Kidney tubule cell (primary cell): ENCODE data around the gene FGD5.

Source experiments
- DNase-seq: peaks from one replicate; pipeline ENCODE4 v3.0.0-alpha.2; 2018; ENCODE audit warnings: low spot score

The FGD5 gene

DNA sequence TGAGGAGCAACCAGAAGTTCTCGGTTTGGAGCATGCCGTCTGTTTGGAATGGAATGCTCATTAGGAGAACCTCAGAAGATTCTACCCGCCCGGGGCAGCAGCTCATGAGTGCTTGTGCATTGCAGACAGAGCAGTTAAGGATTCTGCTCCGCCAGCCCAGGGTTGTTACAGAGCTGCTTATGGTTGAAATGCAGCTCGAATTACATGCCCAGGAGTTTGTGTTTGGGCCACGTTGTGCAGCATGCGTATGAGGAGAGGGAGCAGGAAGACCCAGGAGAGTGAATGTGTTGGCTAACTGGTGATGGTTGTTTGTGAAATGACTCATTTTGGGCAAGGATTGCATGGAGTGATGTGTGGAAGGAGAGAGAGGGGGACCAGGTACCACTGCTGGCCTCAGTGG, 9.0 kb downstream of the FGD5 start:
- no peak for DNase-seq

DNA sequence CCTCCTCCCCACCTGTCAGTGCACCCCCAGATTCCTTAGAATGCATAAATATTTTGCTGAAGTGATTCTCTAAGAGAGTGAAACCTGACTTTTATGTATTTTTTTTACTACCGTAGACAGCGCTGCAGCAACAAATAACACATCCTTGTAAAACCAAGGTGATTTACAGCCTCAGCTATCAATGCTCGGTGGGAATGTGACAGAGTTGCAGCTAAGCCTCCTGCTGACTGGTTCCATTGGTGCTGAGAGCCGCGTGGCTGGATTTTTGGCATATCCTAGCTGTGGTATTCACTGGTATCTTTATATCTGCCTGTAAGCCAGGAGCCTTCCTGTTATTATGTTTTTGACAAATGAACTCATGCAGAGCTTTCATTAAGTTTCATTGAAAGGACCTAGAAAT, 11.0 kb downstream of the FGD5 start:
- no peak for DNase-seq

DNA sequence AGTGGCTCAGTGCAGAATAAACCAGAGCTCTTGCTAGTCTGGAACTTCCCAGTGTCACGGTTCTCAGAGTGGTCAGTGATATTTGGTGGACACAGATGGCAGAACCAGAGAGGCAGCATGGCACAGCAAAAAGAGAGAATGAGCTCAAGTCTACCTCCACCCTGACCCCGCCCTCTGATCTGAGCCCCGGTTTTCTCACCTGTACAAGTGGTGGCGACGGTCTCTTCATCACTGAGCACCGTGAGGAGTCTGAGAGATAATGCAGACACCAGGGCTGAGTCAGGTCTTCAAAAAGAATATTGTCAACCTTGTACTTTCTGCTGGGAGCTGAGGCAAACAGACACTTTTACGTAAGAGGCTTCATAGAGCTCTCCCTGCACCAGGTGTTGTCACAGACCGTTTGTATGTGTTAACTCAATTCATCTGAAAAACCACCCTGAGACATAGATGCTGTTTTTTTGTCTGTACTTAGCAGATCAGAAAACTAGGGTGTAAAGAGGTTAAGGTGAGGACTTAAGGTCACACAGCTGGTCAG, 13.2 kb downstream of the FGD5 start:
- no peak for DNase-seq

DNA sequence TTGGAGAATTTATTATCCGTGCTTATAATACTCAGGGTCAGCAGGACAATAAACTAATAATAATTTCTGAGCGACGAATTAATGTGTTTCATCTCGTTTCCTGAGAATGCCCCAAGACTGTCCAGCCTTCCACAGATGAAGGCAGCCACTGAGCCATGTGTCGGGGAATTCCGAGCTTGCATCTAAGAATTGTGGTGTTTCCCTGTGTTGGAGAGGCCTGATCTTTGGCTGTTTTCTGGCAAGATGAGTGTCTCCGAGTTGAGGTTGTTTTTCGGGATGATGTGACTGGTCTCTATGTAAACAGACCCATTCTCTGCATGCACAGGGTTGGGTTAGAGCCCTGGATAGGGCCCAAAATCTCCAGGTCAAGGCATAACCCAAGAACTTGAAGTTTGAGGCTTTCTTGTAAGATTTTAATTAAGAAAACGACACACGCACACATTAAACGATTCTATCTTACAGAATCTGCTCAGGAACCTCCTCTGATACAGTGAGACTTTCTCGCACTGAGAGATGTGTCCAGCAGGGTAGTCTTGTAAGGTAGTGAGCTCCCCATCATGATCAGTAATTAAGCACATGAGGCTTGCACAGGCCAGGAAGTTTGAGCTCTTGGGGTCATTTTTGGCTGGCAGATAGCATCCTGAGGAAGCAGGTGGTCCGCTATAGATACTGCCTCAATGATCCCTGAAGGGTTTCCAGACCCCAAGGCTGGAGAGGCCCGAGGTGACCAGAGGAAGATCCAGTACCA, 14.4 kb downstream of the FGD5 start:
- no peak for DNase-seq

DNA sequence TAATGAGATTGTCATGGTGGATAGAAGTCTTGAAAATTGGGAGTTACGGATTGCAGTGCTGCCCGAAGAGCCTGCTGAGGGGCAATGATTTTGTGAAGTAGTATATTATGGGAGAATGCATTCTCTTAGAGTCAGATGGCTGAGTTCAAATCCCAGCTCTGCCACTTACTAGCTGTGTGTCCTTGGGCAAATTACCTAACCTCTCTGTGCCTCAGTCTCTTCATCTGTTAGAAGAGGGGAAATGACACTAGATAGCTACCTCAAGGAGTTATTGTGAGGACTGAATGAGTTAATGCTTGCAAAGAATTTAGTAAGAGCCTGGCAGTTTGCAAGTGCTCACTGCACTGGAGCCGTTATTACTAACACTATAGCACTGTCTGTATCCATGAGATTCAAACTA, 15.4 kb downstream of the FGD5 start:
- DNase-seq: no peak

DNA sequence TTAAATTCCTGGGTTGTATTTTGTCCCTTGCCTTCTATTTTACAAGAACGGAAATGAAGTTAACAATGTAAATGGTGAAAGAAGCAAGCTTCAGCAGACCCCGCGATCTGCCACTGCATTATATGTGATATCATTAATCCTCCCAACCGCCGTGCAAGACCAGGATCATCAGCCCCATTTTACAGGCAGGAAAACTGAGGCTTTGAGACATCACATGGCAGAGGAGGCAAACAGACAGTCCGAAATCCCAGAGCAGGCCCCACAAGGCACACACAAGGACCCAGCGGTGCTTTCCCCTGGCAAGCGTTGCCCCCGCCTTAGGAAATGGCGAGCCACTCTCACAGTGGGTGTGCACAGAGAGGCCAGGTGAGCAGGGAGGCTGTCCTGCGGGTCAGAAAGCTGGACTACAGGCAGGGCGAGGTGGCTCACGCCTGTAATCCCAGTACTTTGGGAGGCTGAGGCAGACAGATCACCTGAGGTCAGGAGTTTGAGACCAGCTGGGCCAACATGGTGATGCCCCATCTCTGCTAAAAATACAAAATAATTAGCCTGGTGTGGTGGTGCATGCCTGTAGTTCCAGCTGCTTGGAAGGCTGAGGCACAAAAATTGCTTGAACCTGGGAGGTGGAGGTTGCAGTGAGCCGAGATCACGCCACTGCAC, 16.2 kb downstream of the FGD5 start:
- DNase-seq: no peak

DNA sequence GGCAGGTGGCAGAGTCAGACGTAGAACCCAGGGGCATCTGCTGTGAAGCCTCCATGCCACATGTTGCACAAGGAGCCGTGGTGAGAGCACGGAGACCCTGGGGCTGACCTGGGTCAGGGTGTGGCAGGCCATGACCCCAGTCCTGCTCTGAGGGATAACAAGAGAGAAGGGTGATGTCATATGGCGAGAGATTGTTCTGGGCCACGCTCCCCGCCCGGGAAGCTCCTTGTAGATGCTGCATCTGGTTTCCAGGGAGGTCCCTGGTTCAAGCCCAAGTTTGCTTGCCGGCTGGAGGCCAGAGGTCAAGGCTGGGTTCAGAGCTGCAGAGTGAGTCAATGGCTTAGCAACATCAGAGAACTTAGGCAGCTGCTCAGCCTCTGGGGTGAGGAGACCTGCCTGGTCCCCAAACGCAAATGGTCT, 17.3 kb downstream of the FGD5 start:
- no peak for DNase-seq

DNA sequence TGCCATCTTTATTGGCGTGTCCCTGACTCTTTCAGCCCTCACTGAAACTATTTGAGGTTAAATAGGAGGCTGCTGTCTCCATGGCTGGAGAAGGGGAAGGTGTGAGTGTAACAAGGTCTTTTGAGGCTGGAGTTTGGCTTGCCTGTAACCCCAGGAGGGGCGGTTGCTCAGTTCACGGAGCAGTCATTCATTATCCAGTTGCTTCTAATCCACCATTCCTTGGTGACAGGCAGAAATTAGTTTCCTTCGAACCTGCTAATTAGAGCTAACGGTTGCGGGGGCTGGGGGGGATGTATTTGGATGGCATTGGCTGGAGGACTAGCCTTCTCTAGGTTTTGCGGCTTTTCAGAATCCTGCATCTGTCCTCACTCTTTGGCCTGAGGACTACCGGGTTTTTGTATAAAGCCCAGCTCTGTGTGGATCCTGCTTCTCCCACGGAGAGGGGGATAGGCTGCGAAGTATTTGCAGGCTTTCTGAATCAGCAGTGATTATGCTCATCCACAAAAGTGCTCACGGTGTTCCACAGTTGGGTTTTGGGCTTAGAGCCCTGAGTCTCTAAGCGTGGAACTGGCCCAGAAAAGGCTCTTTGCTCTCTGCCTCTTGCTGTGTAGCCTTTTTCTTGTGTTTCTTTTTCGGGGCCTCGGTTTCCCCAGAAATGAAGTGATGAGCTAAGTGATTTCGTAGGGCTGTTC, 18.6 kb downstream of the FGD5 start:
- no peak for DNase-seq

DNA sequence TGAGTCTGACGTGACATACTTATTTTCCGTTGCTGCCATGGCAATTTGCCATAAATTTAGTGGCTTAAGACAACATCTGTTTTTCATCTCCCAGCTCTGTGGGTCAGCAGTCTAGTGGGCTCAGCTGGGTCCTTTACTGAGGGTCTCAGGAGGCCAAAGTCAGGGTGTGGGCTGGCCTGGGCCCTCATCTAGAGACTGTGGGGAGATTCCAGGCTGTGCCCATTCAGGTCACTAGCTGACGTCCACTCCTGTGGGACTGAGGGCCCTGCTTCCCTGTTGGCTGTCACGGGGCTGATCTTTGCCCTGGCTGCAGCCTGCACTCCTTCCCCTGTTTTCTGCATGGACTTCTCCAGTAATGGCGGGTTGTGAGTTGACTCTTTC, 19.1 kb downstream of the FGD5 start:
- no peak for DNase-seq

DNA sequence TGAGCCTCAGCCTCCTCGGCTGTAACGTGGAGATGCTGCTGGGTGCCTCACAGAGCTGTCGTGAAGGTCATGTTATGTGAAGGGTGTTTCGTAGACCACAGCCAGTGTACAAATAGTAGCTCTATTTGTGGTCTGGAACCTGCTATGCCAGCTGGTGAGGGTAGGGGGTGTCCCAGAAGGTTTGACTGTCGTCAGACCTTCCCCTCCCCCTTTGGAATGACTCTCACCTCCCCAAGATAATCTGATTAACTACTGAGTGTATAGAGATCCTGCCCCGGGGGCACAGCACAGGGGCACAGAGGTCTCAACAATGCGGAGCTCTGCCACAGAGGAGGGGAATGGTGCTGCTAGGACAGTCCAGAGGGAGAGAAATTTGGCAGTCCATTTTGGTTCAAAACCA, 20.5 kb downstream of the FGD5 start:
- no peak for DNase-seq

DNA sequence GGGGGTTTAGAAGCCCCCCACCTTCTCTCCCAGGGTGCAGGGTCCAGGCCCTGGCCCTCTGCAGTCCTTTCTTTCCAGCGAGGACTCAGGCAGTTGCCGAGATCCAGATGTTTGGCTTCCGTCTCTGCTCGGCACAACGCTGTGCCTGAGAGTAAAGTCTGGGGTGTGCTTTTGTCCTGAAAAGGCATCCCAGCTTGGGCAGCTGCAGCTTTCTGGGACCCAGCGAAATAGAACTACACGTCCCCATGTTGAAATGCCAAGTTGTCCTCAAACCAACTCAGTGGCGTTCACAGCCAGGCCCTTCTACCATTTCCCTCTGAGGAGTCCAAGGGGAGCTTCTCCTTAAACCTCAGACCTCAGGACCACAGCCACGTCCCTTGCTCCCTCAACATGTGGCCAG, 23.1 kb downstream of the FGD5 start:
- no peak for DNase-seq

DNA sequence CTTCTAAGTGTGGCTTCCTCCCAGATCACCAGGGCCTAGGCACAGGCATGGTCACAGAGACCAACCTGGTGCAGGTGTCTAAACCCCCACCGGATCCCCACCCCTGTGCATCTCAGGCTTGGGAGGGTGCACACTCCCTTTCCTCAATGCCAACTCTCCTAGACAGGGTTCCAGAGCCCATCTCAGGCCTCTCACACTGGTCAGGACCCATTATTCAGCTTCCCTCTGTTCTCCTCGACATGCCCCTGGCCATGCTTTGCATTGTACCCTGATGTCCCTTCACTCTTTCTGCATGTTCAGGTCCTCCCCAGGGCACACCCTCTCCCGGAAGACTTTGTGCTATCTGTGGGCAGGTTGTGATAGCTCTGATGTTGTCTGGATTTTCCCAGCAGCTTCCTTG, 23.5 kb downstream of the FGD5 start:
- DNase-seq: no peak

DNA sequence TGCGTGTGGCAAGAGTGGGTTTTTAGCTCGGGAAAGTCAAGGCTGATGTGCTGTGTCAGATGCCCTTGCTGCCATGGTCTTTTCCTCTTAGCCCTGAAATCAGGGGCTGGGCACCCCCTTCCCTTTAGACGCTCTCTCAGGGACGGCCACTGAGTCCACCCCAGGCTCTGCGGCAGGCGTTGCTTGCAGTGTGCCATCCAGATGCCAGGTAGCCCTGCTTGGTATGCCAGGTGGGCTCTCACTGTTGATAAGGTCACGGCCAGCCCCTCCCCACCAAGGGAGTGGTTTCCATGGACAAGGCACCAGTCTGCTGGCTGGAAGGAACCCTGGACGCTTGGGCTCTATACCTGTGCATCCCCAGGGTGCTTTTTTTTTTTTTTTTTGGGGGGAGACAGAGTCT, 24.6 kb downstream of the FGD5 start:
- no peak for DNase-seq

DNA sequence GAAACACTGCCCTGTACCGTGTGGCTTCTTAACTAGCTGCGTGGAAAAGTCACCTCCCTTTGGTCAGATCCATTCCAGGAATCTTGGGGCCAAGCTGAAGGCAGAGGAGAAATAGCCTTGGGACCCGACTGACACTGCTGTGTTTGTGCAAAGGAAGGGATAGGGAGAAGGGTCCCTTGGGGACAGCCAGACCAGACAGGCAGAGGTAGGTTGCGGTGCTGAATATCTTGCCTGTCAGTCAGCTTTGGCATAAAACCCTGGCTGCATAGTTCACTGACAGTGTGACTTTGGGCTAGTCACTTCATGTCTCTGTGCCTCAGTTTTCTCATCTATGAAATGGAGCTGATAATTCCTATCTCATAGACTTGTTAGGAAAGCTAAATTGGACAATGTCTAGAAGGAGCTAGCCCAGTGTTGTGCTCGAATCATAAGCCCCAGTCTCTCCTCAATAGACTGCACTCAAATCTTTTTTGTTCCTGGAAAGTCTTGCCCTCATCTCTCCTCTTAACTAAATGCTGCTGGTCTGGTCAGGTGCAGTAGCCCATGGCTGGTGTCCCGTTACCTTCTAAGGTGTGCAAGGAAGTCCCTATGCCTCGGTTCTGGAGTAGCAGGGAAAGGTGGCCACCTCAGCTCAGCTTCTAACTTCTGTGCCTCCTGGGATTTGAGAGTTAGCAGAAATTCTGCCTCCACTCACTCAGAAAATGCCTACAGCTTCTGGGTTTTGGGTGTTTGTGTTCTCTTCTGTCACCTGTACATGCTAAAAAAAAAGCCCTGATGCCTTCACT, 25.8 kb downstream of the FGD5 start:
- no peak for DNase-seq

DNA sequence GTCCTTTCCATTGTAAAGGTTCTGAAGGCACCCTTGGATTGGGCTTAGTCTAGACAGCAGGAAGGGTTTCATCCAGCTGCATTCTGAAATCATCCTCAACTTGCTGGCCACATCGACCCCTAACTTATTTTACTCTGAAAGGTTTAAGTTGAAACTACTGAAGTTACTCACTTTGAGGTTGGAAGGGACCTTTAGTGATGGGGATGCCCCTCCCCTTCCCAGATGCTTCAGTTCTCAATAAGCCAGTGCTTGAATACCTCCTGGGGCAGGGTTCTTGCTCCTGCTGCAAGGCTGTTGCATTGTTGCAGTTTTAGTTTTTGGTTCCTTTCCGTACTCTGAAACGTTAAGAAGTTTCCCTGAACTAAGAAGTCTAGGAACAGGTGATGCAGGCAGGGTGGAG, 26.4 kb downstream of the FGD5 start:
- no peak for DNase-seq

DNA sequence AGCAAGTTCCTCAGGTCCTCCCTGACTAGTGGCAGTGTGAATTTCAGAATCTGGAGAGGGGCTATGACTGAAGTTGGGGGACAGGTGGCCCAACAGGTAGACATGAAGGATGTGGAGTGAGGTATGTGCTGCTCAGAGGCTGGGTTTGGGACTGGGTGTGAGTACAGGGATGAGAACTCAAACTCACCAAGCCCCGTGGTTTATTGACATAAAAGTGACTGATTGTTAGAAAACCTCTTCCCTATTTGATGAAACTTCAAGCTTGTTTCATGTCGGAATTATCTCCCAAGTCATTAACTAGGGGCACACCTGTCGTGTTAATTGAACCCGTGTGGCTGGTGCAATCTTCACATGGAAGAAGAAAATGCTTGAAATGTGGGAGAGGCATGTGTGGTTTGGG, 27.1 kb downstream of the FGD5 start:
- DNase-seq: no peak

DNA sequence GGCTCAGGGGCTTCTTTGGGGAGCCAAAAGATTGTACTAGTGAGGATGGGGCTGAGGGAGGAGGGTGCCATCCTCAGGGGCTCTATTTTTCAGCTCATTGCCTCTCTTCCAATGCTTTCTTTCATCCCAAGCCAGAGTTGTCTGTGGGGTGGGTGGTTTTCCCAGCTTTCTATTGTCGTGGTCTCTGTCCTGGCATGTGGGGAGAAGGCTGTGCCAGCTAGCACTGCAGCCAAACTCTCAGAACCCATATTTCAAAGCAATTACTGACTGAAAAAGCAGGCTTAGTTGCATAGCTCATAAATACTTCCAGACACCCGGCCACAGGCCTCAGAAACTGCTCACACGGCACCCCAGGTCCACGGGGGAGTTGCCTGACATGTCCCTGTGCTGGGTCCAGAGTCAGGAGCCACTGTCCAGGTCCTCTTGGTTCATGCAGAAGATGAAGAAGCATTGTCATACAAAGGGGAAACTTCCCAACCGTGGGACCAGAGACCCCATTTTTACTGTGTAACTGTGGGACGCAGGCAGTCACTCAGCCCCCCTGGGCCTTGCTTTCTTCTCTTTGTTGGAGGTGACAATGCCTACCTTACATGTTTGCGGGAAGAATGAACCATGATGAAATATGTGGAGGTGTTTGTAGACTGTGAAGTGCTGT, 27.6 kb downstream of the FGD5 start:
- DNase-seq: no peak

DNA sequence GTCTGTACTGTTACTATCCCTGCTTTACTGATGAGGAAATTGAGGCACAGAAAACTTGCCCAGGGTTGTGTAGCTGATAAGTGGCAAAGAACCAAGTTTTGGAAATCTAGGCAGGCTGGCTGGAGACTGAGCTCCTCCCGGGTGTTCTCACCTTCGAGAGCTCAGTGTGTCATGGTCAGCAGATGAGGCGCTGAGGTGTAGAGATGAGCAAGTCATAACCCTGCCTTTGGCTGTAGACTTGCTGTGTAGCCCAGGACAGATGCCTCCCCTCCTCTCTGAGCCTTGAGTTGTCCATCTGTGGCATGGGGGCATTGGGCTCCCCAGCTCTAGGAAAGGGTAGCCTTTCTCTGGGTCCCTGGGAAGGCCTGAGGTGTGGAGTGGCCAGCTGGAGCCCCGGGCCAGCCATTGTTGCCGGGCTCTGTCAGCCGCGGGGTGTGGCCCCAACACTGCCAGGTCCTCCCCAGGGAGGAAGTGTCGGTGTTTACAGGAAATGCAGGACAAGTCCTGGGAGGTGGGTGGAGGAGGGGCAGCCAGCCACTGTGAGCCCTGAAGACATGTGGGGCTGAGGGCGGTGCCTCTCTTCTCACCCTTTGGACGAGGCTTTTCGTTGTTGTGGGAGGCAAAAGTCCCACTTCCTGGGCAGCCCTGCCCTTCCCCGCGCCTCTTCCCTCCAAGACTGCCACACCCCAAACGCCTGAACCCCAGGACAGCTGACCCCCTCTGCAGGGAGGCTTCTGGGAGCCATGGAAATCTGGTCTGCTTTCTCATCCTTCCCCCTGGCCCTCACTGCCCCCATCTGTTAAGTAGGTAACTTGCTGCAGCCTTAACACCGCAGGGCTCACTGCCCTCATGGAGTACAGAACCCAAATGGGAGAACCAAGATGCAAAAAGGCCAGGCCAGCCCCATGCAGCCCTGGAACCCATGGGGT, 29.1 kb downstream of the FGD5 start:
- DNase-seq: peak; percentile 66

DNA sequence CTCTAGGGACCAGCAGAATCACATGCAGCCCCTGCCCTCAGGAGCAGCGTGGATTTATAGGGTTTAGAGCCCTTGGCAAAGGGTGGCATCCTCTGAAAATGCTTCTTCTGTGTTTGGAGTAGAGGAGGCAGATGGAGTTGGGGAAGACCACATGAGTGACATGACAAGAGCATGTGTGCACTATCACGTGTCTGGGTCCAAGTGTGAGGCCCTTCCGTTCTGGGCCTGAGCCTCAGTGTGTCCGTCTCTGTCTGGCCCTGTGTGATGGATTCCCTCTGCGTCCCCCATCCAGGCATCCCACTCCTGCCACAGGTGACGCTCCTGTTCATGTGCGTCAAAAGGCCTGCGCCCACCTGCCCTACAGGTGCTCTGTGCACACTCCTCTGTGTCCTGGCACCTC, 30.1 kb downstream of the FGD5 start:
- DNase-seq: no peak

DNA sequence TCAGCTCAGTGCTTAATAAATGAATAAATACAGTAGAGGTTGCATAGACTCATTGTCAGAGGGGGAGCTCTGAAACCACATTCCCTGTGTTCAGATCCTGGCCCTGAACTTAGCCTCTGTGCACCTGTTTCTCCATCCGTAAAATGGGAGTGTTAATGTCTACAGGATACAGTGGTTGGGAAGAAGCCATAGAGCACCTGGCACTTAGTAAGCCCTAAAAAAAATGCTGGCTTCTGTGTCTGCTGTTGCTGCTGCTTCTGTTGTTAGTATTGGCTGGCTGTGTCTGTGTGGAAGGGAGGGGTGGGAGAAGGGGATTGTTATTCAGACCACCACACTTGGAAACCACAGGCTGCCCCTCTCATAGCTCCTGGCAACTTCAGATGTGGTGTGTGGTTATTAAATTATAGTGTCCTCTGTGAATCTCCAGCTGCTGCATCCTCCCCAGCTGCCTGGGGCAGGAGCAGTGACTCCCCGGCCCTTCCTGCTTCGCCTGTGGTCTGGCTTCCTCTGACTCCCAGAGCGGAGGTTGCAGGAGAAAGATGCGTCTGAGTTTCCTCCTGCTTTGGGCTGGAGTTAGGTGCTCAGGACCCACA, 31.0 kb downstream of the FGD5 start:
- DNase-seq: no peak
